ENCODE results near the gene ROCK2. TPM values are rescaled to one million over a fixed set of nuclear protein-coding genes. Genes with fewer than 3 reads are reported as not detected.

The ROCK2 gene
- total RNA-seq, 1 donor from 2014 or later: 19.3 TPM

GRCh38 chr2:11157731-11158130 is 186.7 kb downstream of the ROCK2 start:
- intact Hi-C loops (cut with micrococcal nuclease): loop anchor here (5.0 kb wide), 2 partner anchors 855 to 1735 kb away; partner anchors contain the start of genes CPSF3, HPCAL1 and ITGB1BP1

- intact Hi-C loops (cut with micrococcal nuclease): loop anchor here (5.0 kb wide), 2 partner anchors 855 to 1735 kb away; partner anchors contain the start of genes CPSF3, HPCAL1 and ITGB1BP1
These were observed 187.1 kb downstream of the ROCK2 start for GRCh38 chr2:11157296-11157695.

- intact Hi-C loops (cut with micrococcal nuclease): loop anchor here (1.0 to 5.0 kb wide), 3 partner anchors 594 to 1734 kb away; partner anchors contain the start of genes CPSF3, HPCAL1 and ITGB1BP1
These were observed 187.9 kb downstream of the ROCK2 start for GRCh38 chr2:11156396-11157075.

GRCh38 chr2:11155381-11156035 is 188.9 kb downstream of the ROCK2 start, which contains the start of gene SLC66A3:
Gene SLC66A3 (plus strand): TSS chr2:11155467. CDS start chr2:11155547, 80 bp downstream.
- intact Hi-C loops (cut with micrococcal nuclease): loop anchor here (1.0 to 5.0 kb wide), 13 partner anchors 25 to 1733 kb away; partner anchors contain the start of genes CPSF3, E2F6, HPCAL1 and ITGB1BP1

DNA sequence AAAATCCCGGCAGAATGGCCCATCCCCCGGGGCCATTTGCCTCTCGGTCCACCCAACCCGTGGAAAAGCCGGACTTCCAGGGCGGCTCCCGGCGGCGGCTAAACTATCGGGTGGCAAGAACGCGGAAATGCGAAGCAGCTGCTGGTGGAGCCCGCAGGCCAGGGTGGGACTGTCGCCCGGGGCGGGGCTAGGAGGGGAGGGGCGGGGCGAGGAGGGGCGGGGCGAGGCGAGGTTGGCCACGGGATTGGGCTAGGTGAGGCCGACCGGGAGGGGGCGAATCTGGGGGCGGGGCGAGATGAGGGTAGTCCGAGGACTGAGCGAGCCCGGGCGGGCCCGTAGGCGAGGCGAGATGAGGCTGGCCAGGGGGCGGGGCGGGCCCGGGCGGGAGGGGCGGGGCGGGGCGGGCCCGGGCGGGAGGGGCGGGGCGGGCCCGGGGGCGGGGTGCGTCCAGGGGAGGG is 189.5 kb downstream of the ROCK2 start:
- intact Hi-C loops (cut with micrococcal nuclease): loop anchor here (1.0 to 5.0 kb wide), 12 partner anchors 25 to 1733 kb away; partner anchors contain the start of genes CPSF3, E2F6, HPCAL1 and ITGB1BP1

DNA sequence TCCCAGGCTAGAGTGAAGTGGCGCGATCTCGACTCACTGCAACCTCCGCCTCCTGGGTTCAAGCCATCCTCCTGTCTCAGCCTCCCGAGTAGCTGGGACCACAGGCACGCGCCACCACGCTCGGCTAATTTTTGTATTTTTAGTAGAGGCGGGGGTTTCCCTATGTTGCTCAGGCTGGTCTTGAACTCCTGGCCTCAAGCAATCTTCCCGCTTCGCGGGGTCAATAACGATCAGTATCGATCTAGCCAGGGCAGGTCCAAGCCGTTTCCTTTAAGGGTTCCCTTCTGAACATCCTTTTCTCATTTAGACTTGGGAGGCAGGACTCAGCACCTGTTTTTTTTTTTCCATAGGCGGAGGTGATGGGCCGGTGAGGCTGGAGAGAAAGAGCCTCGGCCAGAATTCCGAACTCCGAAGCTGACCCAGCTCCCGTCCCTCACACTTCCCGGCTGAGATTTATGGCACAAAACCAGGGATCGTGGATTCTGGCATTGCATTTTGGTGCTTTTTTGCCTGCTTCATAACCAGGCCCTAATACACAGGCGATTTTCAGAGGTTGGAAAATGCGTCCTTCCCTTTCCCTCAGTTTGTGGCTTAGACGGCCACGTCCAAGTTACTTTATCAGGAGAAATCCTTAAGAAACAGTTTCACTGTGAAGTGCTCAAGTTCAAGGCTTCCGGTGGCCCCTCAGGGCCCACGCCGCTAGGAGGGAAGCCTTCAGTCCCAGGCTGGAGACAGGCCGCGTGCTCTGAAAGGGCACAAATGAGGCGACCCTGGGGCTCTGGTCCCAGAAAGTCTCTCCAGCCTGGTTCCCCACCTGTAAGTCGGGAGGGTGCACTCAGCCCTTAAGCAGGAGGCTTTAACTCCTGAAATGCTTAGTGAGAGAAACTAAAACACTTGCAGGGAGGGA is 190.2 kb downstream of the ROCK2 start:
- intact Hi-C loops (cut with micrococcal nuclease): loop anchor here (2.0 kb wide), 2 partner anchors 49 to 705 kb away; partner anchors contain the start of gene ODC1

DNA sequence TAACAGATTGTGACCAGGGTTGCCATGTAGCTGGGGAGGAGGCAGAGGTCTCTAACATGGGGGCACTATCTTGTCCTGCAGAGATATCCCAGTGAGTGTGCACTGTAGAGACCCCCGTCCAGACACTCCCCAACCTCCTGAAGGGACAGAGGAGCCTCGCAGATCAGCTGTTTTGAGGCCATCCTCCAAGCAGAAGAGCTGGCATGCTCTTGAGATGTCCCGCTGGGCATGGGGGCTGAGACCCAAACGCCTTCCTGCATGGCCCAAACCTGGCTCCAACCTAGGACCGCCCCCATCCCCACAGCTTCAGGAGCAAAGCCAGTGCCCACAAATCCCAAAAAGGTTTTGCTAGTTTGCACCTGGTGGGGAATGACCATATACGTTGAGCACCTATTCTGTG is 191.8 kb downstream of the ROCK2 start:
- intact Hi-C loops (cut with micrococcal nuclease): no loop called here

DNA sequence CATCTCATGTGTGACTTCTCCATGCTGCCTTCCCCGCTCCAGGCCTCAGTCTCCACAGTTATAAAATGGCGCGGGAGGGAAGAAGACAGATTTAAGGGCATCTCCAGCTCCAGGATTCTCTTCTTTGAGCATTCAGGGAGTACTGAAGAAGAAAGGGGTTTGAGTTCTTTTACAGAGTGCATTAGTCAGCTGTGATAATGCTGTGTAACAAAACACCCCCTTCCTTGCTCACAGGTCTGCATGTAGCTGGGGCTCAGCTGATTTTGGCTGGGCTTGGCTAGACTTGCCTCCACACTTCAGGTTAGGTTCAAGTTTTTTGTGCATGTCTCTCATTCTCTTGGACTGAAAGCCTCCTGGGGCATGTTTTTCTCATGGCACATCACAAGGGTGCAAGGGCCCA is 197.2 kb downstream of the ROCK2 start:
- intact Hi-C loops (cut with micrococcal nuclease): no loop called here

DNA sequence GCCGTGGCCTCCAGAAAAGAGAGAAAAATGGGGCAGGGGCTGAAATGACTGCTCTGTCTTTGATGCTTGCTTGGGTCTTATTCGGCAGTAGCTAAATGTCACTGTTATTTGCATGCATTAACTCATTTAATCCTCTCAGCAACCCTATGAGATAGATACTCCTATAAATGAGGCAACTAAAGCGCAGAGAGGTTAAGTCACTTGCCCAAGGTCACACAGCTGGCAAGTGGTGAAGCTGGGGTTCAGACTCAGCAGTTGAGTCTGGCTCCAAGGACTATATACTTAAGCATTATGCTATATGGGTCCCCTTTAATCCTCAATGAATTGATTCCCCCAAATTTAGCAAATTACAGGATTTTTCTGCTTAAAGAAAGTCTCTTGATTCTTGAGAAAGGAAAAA is 198.4 kb downstream of the ROCK2 start:
- intact Hi-C loops (cut with micrococcal nuclease): no loop called here

GRCh38 chr2:11145350-11145749 is 199.1 kb downstream of the ROCK2 start:
- intact Hi-C loops (cut with micrococcal nuclease): no loop called here

- intact Hi-C loops (cut with micrococcal nuclease): no loop called here
These were observed 199.7 kb downstream of the ROCK2 start for GRCh38 chr2:11144738-11145079.

DNA sequence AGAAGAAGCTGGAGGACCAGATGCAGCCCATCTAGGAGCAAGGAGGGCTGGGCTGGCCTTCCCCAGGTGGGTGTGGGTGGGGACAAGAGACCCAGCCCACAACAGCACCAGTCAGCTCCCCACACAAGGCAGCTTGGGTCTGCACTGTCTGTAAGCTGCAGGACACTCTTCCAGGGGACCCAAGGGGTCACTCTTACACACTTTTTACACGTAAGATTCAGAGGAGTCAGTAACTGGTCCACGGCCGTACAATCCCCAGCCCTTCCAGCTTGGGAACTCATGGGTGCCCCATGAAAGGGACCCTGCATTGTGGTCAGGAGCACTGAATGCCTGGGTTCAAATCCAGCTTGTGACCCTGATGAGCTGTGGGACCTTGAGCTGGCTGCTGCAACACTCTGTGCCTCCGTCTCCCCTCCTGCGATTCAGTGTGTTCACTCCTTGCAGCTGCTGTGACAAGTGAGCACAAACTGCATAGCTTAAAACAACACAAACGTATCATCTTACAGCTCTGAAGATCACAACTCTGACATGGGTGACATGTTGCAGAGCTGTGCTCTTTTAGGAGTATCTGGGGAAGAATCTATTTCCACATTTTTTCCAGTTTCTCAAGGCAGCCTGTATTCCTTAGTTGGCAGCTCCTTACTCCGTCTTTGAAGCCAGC is 200.2 kb downstream of the ROCK2 start:
- intact Hi-C loops (cut with micrococcal nuclease): no loop called here

DNA sequence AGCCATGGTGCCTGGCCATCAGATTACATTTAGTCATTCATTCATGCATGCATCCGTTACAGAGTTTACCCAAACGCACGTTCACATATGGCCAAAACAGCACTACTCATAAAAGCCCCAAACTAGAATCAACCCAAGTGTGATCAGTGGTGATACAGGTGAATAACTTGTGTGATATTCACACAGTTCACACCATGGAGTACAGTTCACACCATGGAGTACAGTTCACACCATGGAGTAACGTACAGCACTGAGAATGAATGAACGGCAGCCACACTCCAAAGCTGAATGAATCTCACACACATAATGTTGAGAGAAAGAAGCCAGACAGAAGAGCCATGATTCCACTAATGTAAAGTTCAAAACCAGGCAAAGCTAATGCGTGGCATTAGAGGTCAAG is 201.4 kb downstream of the ROCK2 start:
- intact Hi-C loops (cut with micrococcal nuclease): no loop called here

DNA sequence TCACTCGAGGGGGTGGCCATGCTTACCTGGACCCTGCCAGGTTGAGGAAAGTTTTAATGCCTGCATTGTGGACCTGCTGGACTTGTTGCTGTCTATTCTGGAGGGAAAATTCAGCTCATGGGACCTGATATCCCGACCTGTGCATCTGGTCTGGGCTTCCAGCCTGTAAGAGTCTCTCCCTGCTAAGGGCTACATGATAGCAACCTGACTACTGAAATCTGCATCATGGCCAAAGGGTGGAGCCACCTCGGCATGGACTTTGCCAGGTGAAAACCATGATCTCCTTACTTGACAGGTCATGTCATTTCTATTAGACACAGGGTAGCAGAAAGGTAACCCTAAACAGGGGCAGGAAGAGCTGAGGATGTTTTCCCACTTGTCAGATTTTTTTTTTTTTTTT is 202.1 kb downstream of the ROCK2 start:
- intact Hi-C loops (cut with micrococcal nuclease): no loop called here

- intact Hi-C loops (cut with micrococcal nuclease): no loop called here
These were observed 203.1 kb downstream of the ROCK2 start for GRCh38 chr2:11141319-11141718.

DNA sequence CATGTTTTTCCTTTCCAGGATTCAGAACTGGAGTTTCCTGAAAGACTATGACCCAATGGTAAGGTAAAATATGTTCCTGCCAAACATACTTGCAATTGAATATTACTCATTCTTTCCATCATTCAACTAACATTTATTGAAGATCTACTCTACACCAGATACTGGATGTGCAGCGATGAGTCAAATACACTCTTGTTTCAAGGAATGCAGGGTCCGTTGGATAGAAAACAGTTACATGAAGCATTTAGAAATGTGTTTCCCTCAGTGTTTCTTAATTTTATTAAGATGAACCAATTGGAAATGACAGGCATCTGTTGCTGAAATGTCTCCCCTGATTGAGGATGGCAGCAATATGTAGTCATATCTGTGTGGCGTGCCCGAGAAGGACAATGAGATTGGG is 203.9 kb downstream of the ROCK2 start:
- intact Hi-C loops (cut with micrococcal nuclease): no loop called here

- intact Hi-C loops (cut with micrococcal nuclease): no loop called here
These were observed 210.1 kb downstream of the ROCK2 start for GRCh38 chr2:11134349-11134748.

DNA sequence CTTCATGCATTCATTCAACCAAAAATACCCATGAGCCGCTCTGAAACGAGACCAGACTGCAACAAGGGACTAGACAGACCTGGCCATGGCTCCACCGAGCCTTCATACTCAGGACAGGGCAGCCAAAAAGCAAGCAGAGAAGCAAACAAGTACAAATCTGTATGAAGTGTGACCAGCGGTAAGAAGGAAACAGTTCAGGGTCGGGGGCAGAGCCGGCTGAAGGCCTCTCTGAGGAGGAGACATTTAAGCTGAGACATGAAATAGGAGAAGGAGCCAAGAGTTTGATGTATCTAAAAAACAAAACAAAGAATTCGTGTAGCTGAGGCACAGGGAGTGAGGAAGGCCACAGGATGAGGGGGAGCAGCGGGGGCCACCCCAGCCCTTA is 210.5 kb downstream of the ROCK2 start:
- intact Hi-C loops (cut with micrococcal nuclease): loop anchor here (1.0 kb wide), 1 partner anchor 211 kb away; no protein-coding TSS in a partner anchor

- intact Hi-C loops (cut with micrococcal nuclease): loop anchor here (1.0 kb wide), 1 partner anchor 212 kb away; no protein-coding TSS in a partner anchor
These were observed 211.0 kb downstream of the ROCK2 start for GRCh38 chr2:11133238-11133935.
